Neuron (in vitro differentiated cells): ENCODE data around the gene NAGPA.

Experiments used
- H2AFZ ChIP-seq: one replicate; pipeline ENCODE4 v1.6.1; 2013; ENCODE audit warnings: low read depth, mild to moderate bottlenecking, inconsistent platforms, low read length, moderate library complexity
- H3K27me3 ChIP-seq: one replicate; pipeline ENCODE4 v1.6.1; 2013; ENCODE audit warnings: low read length; ENCODE audit not compliant: insufficient read depth
- H3K36me3 ChIP-seq: one replicate; pipeline ENCODE4 v1.6.1; 2013; ENCODE audit warnings: low read length; ENCODE audit not compliant: insufficient read depth
- H3K4me1 ChIP-seq: one replicate; pipeline ENCODE4 v1.6.1; 2013; ENCODE audit warnings: low read length; ENCODE audit not compliant: insufficient read depth
- H3K4me3 ChIP-seq: 2 replicates; pipeline ENCODE4 v1.5.1; 2013; ENCODE audit warnings: mild to moderate bottlenecking, low read length, moderate library complexity
- H3K9me3 ChIP-seq: one replicate; pipeline ENCODE4 v1.6.1; 2013; ENCODE audit warnings: low read length

Gene NAGPA

DNA sequence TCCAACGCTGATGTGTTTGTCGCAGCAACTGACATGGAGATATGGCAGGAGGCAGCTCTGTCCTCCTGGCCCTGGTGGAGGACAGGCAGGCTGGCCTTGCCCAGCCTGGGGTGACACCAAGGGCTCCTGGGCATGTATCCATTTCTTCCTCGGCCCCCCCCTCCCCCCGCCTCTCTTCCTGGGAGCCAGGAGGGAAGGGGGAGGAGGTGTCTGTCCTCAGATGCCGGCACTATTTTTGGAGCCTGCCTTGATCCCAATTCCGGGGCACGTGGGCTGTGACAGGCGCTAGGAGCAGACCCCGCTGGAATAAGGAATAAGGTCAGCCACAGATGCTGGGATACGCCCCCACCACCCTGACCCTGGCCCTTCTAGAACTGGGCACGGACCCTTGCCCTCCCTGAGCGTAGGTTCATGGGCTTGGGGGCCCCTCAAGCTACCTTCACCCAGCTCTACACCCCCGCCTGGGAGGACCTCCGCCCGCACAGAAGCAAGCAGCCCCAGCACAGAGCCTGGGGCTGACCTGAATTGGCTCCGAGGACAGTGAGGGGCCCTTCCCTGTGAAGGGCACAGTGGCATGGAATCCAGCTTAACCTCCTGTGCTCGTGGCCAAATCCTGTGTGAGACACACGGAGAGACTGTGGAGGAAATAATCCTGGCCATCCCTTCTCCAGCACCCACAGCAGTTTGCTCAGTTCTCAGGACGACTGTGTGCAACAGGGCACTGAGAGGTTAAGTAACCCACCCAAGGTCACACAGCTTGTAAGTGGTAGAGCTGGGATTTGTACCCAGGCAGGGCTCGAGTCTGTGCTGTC lies 51.5 kb downstream of the NAGPA start:
- H3K36me3 ChIP-seq, result no peaks in the 10 kb centered on the region
- H3K9me3 ChIP-seq, result no peaks in the 10 kb centered on the region
- no peak overlapping the region for H2AFZ ChIP-seq
- H3K27me3 ChIP-seq, result peaks cover 18% of the 10 kb centered on the region
- H3K4me1 ChIP-seq, result peaks cover under 1% of the 10 kb centered on the region
- H3K4me3 ChIP-seq, result no peak overlapping the region

DNA sequence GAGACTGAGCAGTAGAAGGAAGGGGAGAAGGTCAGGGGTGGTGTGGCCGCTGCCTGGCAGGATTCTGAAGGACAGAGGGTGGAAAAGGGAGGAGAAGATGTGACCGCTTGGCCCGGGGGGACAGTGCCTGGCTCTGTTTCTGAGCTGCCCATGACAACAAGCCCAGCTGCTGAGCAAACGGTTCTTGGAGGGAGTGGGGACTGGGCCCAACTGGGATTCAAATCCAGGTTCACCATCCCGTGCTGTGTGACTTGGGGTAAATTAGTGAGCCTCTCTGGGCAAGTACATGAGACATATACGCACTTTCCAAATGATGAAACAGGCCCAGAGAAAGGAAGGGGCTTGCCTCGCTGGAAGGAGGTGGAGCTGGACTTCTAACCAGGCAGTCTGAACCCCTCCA lies 52.3 kb downstream of the NAGPA start:
- Histone ChIP-seq H3K36me3 (no peaks in the 10 kb centered on the region), H2AFZ (no peak overlapping the region), H3K27me3 (peaks cover 11% of the 10 kb centered on the region), H3K4me3 (no peak overlapping the region), H3K4me1 (no peaks in the 10 kb centered on the region), H3K9me3 (no peaks in the 10 kb centered on the region)

DNA sequence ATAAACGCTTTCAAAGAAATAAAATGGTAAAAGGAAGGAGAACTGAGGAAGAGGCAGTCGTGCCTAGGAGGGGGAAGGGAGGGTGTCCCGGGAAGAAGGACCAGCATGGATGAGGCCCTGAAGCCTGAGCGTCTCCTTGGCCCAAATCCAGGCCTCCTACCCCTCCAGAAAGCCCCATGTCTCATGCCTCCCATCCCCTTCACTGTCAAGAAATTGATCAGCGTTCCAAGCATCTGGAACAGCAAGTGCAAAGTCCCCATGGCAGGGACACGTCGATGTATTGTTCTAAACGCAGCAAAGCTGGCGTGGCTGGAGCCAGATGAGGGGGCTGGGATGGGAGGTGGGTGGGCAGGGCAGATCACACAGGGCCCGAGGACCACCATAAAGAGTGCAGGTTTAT lies 53.0 kb downstream of the NAGPA start:
- Histone ChIP-seq H3K4me3 (no peak overlapping the region), H2AFZ (no peak overlapping the region), H3K4me1 (no peaks in the 10 kb centered on the region), H3K36me3 (no peaks in the 10 kb centered on the region), H3K9me3 (peaks cover 2% of the 10 kb centered on the region), H3K27me3 (peaks cover 10% of the 10 kb centered on the region)

DNA sequence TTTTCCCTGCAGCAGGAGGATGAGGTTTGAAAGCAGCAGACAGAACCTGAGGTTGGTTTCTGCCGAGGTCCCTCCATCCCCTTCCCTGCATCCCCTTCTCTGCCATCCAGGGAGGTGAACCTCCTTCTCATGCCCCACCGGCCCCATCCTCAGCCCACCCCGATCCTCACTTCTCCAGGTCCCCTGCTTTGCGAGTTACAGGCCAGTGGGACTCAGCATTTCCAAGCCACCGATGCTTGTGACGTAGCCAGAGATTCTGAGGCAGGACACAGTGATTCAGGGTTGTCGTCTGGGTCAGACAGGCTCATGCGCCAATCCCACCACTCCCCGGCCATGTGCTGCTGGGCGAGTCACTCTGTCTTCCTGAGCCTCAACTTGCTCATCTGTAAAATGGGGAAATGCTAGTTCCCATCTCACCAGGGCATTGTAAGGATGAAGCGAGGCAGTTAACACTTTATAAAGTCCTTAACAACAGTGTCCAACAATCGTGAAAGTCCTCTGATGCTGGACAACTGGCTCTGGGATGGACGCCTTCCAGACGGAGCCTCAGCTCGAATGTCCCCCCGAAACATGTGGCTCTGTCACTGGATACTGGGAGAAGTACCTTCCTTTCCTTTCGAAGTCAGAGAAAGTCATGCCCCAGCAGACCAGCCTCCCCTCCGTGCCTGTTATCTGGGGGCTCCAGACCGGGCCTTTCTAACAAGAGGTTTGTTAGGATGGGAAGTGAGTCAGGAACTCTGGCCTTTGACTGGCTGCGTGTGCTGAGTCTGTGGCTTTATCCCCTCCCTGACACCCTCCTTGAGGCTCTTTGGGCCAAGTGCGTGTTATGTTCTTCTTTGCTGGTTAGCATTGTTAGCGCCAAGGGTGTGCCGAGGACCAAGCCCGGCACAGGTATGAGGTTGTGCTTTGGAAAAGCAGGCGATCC lies 53.7 kb downstream of the NAGPA start:
- Histone ChIP-seq H3K27me3 (peaks cover 10% of the 10 kb centered on the region), H3K36me3 (no peaks in the 10 kb centered on the region), H3K4me3 (no peak overlapping the region), H3K9me3 (peaks cover 2% of the 10 kb centered on the region), H3K4me1 (no peaks in the 10 kb centered on the region), H2AFZ (no peak overlapping the region)

DNA sequence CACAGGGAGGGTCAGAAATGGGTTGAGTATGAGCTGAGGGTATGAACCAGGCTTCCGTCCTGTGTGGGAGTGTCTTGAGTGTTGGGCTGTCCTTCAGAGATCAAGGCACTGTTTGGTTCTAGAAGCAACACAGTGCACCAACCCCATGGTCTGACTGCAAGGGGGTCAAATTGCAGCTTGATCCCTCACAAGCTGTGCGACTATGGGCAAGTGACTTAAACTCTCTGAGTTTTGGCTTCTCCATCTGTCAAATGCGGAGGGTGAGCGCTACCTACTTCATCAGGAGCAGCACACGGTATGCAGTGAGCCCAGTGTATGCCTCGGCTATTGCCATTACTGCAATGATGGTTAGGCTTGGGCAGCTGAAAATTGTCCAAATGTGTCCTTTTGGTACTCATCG lies 54.6 kb downstream of the NAGPA start:
- Histone ChIP-seq H3K4me1 (no peaks in the 10 kb centered on the region), H3K4me3 (no peak overlapping the region), H3K36me3 (no peaks in the 10 kb centered on the region), H3K9me3 (peaks cover 2% of the 10 kb centered on the region), H2AFZ (no peak overlapping the region), H3K27me3 (peaks cover 10% of the 10 kb centered on the region)

DNA sequence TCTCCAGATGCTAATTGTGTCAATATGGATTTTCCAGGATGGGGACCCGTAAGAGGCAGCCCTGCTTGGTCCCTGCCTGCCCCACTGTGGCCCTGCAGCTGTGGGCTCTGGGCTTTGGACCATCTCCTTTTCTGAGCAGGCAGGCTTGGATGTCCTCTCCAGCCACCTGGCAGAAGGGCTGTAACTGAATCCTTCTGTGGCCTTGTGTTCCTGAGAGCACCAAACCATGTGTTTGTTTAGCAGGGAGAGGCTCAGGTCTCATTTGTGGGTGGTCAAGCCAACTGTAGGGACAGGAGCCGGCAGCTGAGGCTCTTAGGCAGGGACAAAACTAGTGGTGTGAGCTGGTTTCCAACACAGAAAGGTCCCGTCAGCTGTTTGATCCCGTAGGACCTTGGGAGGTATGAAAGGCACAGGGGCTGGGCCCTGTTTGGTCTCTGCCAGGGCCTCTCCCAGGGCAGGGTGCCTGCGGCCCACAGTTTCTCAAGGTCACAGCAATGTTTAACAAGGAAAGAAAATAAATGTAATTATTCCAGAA lies 57.1 kb downstream of the NAGPA start:
- Histone ChIP-seq H3K27me3 (peaks cover 8% of the 10 kb centered on the region), H2AFZ (no peak overlapping the region), H3K36me3 (no peaks in the 10 kb centered on the region), H3K4me3 (no peak overlapping the region), H3K9me3 (peaks cover 2% of the 10 kb centered on the region), H3K4me1 (peaks cover 13% of the 10 kb centered on the region)

DNA sequence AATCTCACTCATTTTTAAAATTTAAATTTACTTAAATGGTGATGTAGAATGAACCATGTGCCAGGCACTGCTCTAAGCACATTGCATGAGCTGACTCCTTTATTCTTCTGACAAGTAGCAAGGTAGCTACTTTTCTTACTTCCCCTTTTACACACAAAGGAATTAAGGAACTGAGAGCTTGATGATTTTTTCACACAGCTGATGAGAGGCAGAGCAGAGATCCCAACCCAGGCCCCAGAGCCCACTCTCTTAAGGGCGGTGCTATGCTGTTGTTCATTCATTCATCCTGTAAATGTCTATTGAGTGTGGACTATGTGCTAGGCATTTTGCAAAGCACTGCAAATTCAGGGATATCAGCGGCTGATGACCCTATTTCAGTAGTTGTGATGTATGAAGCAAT lies 57.7 kb downstream of the NAGPA start:
- no peaks in the 10 kb centered on the region for H3K36me3 ChIP-seq
- H2AFZ ChIP-seq, result no peak overlapping the region
- peaks cover 2% of the 10 kb centered on the region for H3K9me3 ChIP-seq
- no peak overlapping the region for H3K4me3 ChIP-seq
- H3K4me1 ChIP-seq, result peaks cover 14% of the 10 kb centered on the region
- peaks cover 3% of the 10 kb centered on the region for H3K27me3 ChIP-seq
